Tongue (tissue), 2 donors: Measurements from ENCODE around the gene ZNF529. TPM values are rescaled to one million over a fixed set of nuclear protein-coding genes. Genes with fewer than 3 reads are reported as not detected.

Source experiments
- DNase-seq: peaks from one replicate; pipeline ENCODE4 v3.0.0-alpha.2; 2015
- total RNA-seq: library from RNA; depleted of rRNA; stranded (reverse); fragments of >200 nt; gene quantifications from one replicate; pipeline ENCODE4 v1.2.3, GENCODE V29; 2014

Gene ZNF529
- total RNA-seq, 1 donor from 2014 or later = 31.4 TPM

GRCh38 chr19:36508325-36508724, 64.8 kb downstream of the ZNF529 start:
- DNase-seq = no peak

GRCh38 chr19:36501973-36502372, 71.1 kb downstream of the ZNF529 start:
- no peak for DNase-seq

- no peak for DNase-seq
Observed at GRCh38 chr19:36497001-36497400, 76.1 kb downstream of the ZNF529 start.

Other genes with a start within 250 kb of the ZNF529 start
- gene ZFP14, start 194.1 kb downstream of the ZNF529 start, total RNA-seq = 15.5 TPM
- gene ZFP82, start 154.6 kb downstream of the ZNF529 start, total RNA-seq = 13.8 TPM
- gene ZNF566, start 83.7 kb downstream of the ZNF529 start, total RNA-seq = 35.3 TPM
- gene ZNF260, start 45.0 kb downstream of the ZNF529 start, total RNA-seq = 28.3 TPM
- gene ZNF382, start 32.0 kb upstream of the ZNF529 start, total RNA-seq = 21.0 TPM
- gene ZNF461, start 93.5 kb upstream of the ZNF529 start, total RNA-seq = 10.5 TPM
- 15.4 TPM for gene ZNF567, start 114.3 kb upstream of the ZNF529 start, total RNA-seq
- 4.2 TPM for gene ZNF850, start 199.5 kb upstream of the ZNF529 start, total RNA-seq